ENCODE results near the gene ARID4A.

DNA sequence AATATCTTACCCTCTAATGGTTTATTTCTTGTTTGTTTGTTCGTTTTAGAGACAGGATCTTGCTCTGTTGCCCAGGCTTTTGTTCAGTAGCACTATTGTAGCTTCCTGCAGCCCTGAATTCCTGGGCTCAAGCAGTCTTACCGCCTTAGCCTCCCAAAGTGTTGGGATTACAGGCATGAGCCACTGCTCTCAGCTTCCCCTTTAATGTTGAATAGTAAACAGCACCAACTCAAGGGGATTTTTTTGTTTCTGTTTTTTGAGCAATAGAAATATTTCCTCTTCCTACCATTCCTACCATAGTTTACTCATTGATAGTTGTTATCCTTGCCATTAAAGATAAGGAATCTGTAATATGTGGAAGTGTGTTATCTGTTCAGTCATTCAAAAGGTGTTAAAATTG, 10.7 kb downstream of the ARID4A start:
- TF ChIP-seq CEBPB (IDR thresholded peaks at IDR 0.05; ENCODE audit: borderline replicate concordance in 1 of 2, low read depth in 2 of 2, low read length in 2 of 2) = no peak
- TF ChIP-seq ASH2L (IDR thresholded peaks at IDR 0.05; ENCODE audit: borderline replicate concordance, low read depth) = no peak
- TF ChIP-seq ZBED1 (IDR thresholded peaks at IDR 0.05; ENCODE audit: borderline replicate concordance) = no peak
- TF ChIP-seq ETV6 (conservative IDR thresholded peaks at IDR 0.05 in 1 of 2, IDR thresholded peaks at IDR 0.05 in 1 of 2; ENCODE audit: borderline replicate concordance in 1 of 2, low read depth in 1 of 2) = no peak
- no peak for TF ChIP-seq ZBTB4 (CRISPR knock-in tag; IDR thresholded peaks at IDR 0.05)
- TF ChIP-seq POLR2A (IDR thresholded peaks at IDR 0.05; ENCODE audit: low read depth, low read length) = no peak
- TF ChIP-seq PBX3 (IDR thresholded peaks at IDR 0.05; ENCODE audit: insufficient replicate concordance, low read depth, low read length) = no peak
- no peak for TF ChIP-seq JUND (IDR thresholded peaks at IDR 0.05; ENCODE audit: low read depth, low read length)
- TF ChIP-seq PRDM15 (CRISPR knock-in tag; IDR thresholded peaks at IDR 0.05) = no peak
- no peak for TF ChIP-seq CTCF (IDR thresholded peaks at IDR 0.05 in 2 of 3, conservative IDR thresholded peaks at IDR 0.05 in 1 of 3; ENCODE audit: control insufficient read depth in 2 of 3, extremely low read depth in 1 of 3, insufficient read depth in 1 of 3, low read depth in 3 of 3, low read length in 3 of 3)
- TF ChIP-seq POLR2AphosphoS5 (IDR thresholded peaks at IDR 0.05; ENCODE audit: low read length) = no peak
- no peak for TF ChIP-seq ATF3 (IDR thresholded peaks at IDR 0.05; ENCODE audit: borderline replicate concordance, extremely low read depth, low read depth, low read length)
- TF ChIP-seq SREBF2 (IDR thresholded peaks at IDR 0.05; ENCODE audit: low read length) = no peak
